Right hindlimb (tissue), 1 donor: ENCODE measurements around the gene SAMD14.
"Not testable (repeated sequence)": the region's sequence is repeated elsewhere in the genome, so short reads cannot be mapped to it uniquely, and the experiment has no call there.

Source experiments
- DNase-seq: peaks from one replicate; pipeline ENCODE4 v3.0.0-alpha.2; 2018

The SAMD14 gene

DNA sequence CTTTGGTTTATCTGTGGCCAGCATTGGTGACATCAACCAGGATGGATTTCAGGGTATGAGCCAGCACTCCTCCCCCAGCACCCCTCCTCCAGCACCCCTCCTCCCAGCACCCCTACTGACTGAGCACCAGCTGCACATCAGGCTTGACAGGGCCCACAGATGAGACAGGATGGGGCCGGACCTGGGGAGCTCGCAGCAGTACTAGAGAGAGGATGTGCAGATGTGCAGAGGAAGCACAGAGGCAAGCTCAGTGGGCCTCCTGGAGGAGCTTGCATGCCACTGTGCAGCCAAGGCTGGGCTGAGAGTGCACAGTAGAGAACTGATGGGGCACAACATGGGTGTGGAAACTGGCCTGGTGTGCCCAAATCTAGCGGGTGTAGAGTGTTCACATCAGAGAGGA, 57.8 kb downstream of the SAMD14 start:
- no peak for DNase-seq

DNA sequence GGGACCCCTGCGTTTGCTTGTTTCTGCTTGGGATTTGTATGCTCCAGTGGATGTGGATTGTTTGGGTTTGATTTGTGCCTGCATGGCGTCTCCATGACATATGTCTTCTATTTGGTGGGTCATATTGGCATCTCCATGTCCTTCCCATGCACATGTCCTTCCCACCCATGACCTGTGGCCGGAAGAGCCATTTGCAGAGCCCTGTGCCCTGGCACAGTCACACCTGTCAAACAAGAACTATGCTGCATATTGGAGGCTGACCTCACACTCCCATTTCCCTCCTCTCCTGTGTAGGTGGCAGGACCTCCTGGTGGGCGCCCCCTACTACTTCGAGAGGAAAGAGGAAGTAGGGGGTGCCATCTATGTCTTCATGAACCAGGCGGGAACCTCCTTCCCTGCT, 58.3 kb downstream of the SAMD14 start:
- DNase-seq, result no peak

DNA sequence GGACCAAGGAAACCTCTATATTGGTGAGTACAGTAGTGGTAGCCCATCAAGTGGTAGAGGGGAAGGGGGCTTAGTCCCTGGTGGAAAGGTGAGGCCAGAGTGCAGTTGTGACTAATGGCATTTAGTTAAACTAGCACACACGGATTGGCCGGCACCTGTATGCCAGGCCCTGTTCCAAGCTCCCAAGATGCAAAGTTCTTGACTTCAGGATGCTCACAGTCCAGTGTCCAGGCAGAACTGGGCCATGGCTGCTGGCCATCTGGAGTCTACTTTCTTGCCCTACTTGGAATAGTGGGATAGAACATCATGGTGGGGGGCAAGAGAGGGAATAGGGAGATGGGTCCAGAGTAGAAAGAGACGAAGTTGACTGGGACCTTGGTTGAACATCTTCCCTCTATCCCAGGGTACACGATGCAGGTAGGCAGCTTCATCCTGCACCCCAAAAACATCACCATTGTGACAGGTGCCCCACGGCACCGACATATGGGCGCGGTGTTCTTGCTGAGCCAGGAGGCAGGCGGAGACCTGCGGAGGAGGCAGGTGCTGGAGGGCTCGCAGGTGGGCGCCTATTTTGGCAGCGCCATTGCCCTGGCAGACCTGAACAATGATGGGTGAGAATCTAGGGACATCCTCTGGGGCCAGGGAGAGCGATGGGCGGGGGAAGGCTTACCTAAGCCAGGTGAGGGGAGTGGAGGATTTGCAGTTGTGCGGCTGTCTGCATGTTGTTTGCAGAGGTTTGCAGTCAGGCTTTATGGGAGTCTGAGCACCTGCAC, 58.9 kb downstream of the SAMD14 start:
- no peak for DNase-seq

DNA sequence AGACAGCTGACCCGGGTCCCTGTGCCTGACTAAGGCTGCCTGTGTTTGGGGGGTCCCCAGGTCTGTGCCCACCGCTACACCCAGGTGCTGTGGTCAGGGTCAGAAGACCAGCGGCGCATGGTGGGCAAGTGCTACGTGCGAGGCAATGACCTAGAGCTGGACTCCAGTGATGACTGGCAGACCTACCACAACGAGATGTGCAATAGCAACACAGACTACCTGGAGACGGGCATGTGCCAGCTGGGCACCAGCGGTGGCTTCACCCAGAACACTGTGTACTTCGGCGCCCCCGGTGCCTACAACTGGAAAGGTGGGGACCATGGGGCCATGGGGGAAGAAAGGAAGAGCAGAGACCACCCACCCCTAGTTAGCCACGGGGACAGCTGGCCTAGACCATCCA, 62.0 kb downstream of the SAMD14 start:
- DNase-seq, result no peak

DNA sequence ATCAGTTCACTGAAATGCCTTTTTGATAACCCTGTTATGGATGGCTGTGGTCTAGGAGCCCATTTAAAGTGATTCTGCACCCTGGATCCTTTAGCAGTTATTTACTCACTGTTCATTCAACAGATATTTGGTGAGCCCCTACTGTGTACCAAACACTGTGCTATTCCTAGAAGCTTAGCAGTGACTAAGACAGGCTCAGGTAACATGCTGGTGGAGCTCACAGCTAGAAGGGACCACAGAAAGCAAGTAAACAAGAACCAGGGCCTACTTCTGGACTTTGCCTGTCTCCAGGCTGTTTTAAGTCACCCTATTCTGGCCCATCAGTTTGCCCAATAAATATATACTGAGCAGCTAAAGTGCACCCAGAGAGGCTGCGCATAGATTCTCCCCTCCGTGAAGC, 63.0 kb downstream of the SAMD14 start:
- no peak for DNase-seq

DNA sequence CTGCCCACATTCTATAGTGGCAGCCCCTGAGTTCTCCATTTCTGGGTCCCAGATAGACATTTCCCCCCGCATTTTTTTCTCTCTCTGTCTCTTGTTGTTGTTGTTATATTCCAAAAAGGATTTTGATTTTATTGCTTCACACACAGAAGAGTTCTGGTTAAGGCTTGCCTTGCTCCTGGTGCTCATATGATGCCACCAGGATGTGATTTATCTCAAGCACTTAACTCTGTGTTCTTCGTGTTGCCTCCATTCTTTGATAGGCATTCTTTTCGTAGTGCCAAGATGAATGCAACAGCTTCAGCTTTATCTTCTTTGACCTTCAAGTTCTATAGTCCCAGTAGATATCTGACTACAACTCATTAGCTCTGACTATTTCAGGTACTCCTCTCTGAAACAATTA, 64.9 kb downstream of the SAMD14 start:
- no peak for DNase-seq

DNA sequence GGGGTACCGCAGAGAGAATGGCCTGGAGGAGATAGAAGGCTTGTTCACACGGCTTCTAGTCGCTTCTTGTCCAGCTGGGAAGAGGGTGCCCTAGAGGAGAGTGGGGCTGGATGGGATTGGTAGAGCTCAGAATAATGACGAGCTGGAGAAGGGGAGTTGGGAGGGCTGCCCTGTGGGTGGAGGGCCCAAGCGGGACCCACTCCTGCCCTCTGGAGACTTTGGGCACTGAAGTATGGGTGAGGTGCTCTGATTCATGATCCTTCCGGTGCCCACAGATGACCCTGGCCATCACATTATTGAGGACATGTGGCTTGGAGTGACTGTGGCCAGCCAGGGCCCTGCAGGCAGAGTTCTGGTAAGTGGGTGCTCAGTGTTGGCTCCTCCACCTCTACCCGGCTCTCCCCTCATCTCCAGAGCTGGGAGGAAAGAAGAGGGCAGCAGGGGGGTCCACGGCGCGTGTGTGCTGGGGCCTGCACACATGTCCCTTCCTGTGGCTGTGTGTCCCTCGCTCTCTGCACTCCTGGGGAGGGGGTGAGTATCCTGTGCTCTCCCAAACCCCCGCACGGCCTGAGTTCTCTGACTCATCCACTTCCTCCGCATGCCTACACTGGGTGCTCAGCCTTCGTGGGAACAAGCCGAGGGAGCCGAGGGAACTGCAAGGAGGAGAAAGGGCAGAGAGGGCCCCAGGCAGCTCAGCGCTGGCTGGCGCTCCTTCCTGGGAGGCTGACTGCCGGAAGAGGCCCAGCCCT, 65.5 kb downstream of the SAMD14 start:
- no peak for DNase-seq

DNA sequence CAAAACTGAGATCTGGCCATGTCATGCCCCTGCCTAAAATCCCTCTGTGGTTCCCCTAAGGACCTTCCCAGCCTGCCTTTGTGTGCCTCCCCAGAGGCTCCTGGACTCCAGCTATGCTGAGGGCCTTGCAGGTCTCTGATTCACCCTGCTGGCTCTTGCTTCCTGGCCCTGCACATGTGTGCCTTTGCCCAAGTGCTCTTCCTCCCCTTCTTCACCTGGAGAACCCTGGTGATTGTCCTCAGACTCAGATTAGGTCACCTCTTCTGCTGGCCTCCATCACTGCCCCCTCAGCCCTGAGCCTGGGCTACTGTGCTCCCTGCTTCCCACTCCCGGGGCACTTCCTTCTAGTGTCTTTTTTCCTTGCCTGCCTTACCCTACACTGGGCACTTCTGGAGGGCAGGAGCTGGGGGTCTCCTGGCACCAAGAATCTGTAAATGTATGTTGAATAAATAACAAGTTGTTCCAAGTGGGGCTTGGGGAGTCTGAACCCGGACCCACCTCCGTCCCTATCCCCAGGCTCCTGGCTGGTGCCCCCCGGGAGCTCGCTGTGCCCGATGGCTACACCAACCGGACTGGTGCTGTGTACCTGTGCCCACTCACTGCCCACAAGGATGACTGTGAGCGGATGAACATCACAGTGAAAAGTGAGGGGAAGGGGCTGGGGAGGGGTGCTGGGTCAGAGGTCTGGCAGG, 66.3 kb downstream of the SAMD14 start:
- DNase-seq, result no peak

DNA sequence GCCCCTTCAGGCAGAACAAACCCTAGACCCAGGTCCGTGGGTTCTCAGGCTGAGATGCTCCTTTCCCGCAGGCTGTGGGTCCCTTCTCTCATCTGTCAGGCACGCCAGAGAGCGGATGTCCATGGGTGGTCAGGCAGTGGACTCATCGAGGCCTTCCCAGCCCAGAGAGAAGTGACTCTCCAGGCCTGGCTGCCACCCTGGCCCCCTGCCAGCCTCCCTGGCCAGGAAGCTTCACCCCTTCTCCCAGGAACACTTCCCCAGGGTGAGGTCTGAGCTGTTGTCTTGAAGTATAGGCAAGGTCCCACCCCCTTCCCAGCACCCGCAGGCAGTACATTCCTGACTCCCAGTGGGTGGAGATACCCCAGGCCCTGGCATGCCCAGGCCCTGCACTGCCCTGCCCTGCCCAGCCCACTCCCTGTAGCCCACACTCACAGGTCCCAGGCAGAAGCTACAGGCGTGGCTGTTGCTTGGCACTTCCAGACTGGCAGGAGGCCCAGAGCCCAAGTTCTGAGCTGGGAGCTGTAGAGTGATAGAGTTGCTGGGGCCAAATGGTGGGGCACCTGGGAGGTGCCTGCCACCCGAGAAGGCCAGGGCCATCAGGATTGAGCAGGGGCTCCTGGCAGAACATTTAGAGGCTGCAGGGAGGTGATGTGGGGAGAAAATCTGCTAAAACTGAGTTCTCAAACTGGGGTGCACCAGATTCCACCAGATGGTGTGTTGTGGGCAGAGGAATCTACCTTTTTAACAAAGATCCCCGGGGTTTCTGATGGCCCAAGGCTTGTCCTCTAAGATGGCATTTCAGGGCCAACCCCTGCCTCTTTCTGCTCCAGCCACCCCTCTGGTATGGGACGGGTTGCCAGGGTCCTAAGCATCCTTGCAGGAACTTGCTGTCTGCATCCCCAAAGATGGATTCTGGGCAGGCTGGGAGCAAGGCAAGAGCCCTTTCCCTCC, 67.4 kb downstream of the SAMD14 start:
- peak; percentile 57 for DNase-seq

DNA sequence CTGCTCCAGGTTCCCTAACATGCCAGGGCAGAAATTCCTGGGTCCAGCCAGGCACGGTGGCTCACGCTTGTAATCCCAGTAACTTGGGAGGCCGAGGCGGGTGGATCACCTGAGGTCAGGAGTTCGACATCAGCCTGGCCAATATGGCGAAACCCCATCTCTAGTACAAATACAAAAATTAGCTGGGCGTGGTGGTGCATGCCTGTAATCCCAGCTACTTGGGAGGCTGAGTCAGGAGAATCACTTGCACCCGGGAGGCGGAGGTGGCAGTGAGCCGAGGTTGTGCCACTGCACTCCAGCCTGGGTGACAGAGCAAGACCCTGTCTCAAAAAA, 68.3 kb downstream of the SAMD14 start:
- not testable (repeated sequence) for DNase-seq

DNA sequence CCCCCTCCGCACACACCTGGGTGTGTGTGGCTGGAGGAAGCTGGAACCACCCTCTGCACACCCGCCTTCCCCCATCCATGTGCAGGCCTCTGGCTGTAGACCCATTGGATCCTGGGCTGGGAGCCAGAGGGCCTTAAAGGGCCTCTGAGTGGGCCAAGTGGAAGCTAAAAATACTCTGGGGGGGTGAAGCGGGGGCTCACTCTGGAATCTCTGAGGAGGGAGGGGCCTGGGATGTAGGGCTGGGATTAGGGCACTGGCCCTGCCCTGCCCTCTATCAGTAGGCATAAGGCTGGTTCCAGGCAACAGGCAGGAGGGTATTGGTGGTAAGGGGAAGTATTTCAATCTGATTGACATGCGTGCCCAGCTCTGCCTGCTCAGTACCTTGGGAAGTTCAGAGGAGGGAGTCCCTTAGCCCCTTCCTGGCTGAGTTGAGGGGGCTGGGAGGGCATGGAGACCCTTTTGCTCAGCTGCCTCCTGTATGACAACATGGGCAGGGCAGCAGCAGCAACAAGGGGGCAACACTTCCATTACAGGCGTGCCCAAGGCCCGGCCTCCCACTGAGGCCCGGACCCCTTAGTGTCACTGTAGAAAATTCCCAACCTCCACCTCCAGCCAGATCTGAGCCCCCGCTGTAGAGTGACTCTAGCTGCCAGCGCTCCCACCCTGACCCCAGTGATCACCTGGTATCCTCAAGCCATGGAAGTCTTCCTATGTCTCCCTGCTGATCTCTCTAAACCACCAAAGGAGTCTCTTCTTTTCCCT, 68.8 kb downstream of the SAMD14 start:
- DNase-seq, result peak; percentile 84
